Activated T-helper 2 cell treated with anti-CD3 and anti-CD28 coated beads, Interferon-gamma antibody, Interleukin-2, Interleukin-4, amounts not matched to agents 10 μg/mL and 5 μg/mL and 100 μg/mL, durations not matched to agents 14 hours and 24 hours and 36 hours (primary cell): ENCODE data around the gene SLC8A1. TPM values are rescaled to one million over a fixed set of nuclear protein-coding genes. Genes with fewer than 3 reads are reported as not detected.
A peak's percentile ranks its signal among the peaks of the same experiment; 100 is the strongest.

ENCODE experiments used
- DNase-seq: peaks from one replicate; pipeline ENCODE4 v3.0.0; 2021; ENCODE audit warnings: low spot score
- H3K27ac Mint-ChIP-seq: one replicate; pipeline ENCODE4 v1.8.0; 2021; ENCODE audit warnings: mixed read lengths
- H3K27me3 Mint-ChIP-seq: one replicate; pipeline ENCODE4 v1.8.0; 2021; ENCODE audit warnings: low read depth, mixed read lengths
- H3K36me3 Mint-ChIP-seq: one replicate; pipeline ENCODE4 v1.8.0; 2021; ENCODE audit warnings: low read depth, mixed read lengths
- H3K4me1 Mint-ChIP-seq: one replicate; pipeline ENCODE4 v1.8.0; 2021; ENCODE audit warnings: low read depth, mixed read lengths
- H3K4me3 Mint-ChIP-seq: one replicate; pipeline ENCODE4 v1.8.0; 2021; ENCODE audit warnings: low read depth, mild to moderate bottlenecking, moderate library complexity, mixed read lengths
- H3K9me3 Mint-ChIP-seq: one replicate; pipeline ENCODE4 v1.8.0; 2021; ENCODE audit warnings: mixed read lengths
- intact Hi-C: fragments of 100-400 bp; cut with micrococcal nuclease; formaldehyde crosslinking; loops from one replicate; pipeline ENCODE4 v1.15.1; 2023
- total RNA-seq: library from RNA; stranded (reverse); gene quantifications from 2 replicates; pipeline ENCODE4 v1.2.3, GENCODE V29; 2022

Gene SLC8A1
- total RNA-seq, 1 donor from 2014 or later: 5.5 TPM

- H3K4me1 Mint-ChIP-seq: peaks cover 19% of the 10 kb centered on the region
- H3K9me3 Mint-ChIP-seq: no peaks in the 10 kb centered on the region
- H3K4me3 Mint-ChIP-seq: no peak overlapping the region
- intact Hi-C loops: no loop called here
- no peaks in the 10 kb centered on the region for H3K27me3 Mint-ChIP-seq
- H3K27ac Mint-ChIP-seq: no peak overlapping the region
- no peak for DNase-seq
- no peaks in the 10 kb centered on the region for H3K36me3 Mint-ChIP-seq
These were observed 322.2 kb downstream of the SLC8A1 start for GRCh38 chr2:40129725-40130124.

GRCh38 chr2:40128796-40129195, 323.1 kb downstream of the SLC8A1 start:
- no peaks in the 10 kb centered on the region for H3K27me3 Mint-ChIP-seq
- H3K27ac Mint-ChIP-seq: no peak overlapping the region

GRCh38 chr2:40127890-40128557, 323.9 kb downstream of the SLC8A1 start:
- no peaks in the 10 kb centered on the region for H3K9me3 Mint-ChIP-seq
- intact Hi-C loops: loop anchor here (1.0 kb wide), 1 partner anchor 180 kb away; no protein-coding TSS in a partner anchor

More at GRCh38 chr2:40128796-40129195, 323.1 kb downstream of the SLC8A1 start:
- intact Hi-C loops: no loop called here
- DNase-seq: no peak
- no peak overlapping the region for H3K4me3 Mint-ChIP-seq
- H3K36me3 Mint-ChIP-seq: no peaks in the 10 kb centered on the region
- H3K4me1 Mint-ChIP-seq: peaks cover 19% of the 10 kb centered on the region
- no peaks in the 10 kb centered on the region for H3K9me3 Mint-ChIP-seq

GRCh38 chr2:40127146-40127545, 324.7 kb downstream of the SLC8A1 start:
- no peak overlapping the region for H3K4me3 Mint-ChIP-seq
- no peaks in the 10 kb centered on the region for H3K36me3 Mint-ChIP-seq
- H3K9me3 Mint-ChIP-seq: no peaks in the 10 kb centered on the region
- no peak for DNase-seq
- H3K27ac Mint-ChIP-seq: no peak overlapping the region
- H3K4me1 Mint-ChIP-seq: peaks cover 19% of the 10 kb centered on the region
- intact Hi-C loops: loop anchor here (1.0 kb wide), 1 partner anchor 179 kb away; no protein-coding TSS in a partner anchor
- no peaks in the 10 kb centered on the region for H3K27me3 Mint-ChIP-seq

More at GRCh38 chr2:40127890-40128557, 323.9 kb downstream of the SLC8A1 start:
- no peak overlapping the region for H3K27ac Mint-ChIP-seq
- no peaks in the 10 kb centered on the region for H3K36me3 Mint-ChIP-seq
- H3K4me1 Mint-ChIP-seq: peaks cover 19% of the 10 kb centered on the region
- H3K27me3 Mint-ChIP-seq: no peaks in the 10 kb centered on the region
- no peak overlapping the region for H3K4me3 Mint-ChIP-seq
- DNase-seq: no peak

- intact Hi-C loops: no loop called here
- Mint-ChIP-seq H3K4me1 (peaks cover 19% of the 10 kb centered on the region), H3K27me3 (no peaks in the 10 kb centered on the region)
These were observed 325.9 kb downstream of the SLC8A1 start for GRCh38 chr2:40126006-40126405.

GRCh38 chr2:40123746-40124145, 328.1 kb downstream of the SLC8A1 start:
- DNase-seq: no peak
- Mint-ChIP-seq H3K36me3 (no peaks in the 10 kb centered on the region), H3K4me1 (peaks cover 18% of the 10 kb centered on the region), H3K27me3 (no peaks in the 10 kb centered on the region), H3K4me3 (no peak overlapping the region), H3K27ac (no peak overlapping the region), H3K9me3 (no peaks in the 10 kb centered on the region)
- intact Hi-C loops: no loop called here

More at GRCh38 chr2:40126006-40126405, 325.9 kb downstream of the SLC8A1 start:
- no peaks in the 10 kb centered on the region for H3K36me3 Mint-ChIP-seq
- DNase-seq: no peak
- peak overlapping the region; percentile 55 for H3K27ac Mint-ChIP-seq
- no peaks in the 10 kb centered on the region for H3K9me3 Mint-ChIP-seq
- no peak overlapping the region for H3K4me3 Mint-ChIP-seq

- Mint-ChIP-seq H3K9me3 (no peaks in the 10 kb centered on the region), H3K36me3 (no peaks in the 10 kb centered on the region), H3K27me3 (no peaks in the 10 kb centered on the region), H3K27ac (no peak overlapping the region), H3K4me1 (peaks cover 18% of the 10 kb centered on the region), H3K4me3 (no peak overlapping the region)
- intact Hi-C loops: no loop called here
- DNase-seq: no peak
These were observed 328.6 kb downstream of the SLC8A1 start for GRCh38 chr2:40123326-40123725.

GRCh38 chr2:40120957-40121356, 330.9 kb downstream of the SLC8A1 start:
- H3K27ac Mint-ChIP-seq: no peak overlapping the region
- H3K4me1 Mint-ChIP-seq: peaks cover 4% of the 10 kb centered on the region
- H3K27me3 Mint-ChIP-seq: no peaks in the 10 kb centered on the region
- H3K4me3 Mint-ChIP-seq: no peak overlapping the region
- no peaks in the 10 kb centered on the region for H3K9me3 Mint-ChIP-seq
- DNase-seq: no peak
- H3K36me3 Mint-ChIP-seq: peaks cover 2% of the 10 kb centered on the region
- intact Hi-C loops: no loop called here

GRCh38 chr2:40120026-40120425, 331.9 kb downstream of the SLC8A1 start:
- H3K27ac Mint-ChIP-seq: no peak overlapping the region
- peaks cover 2% of the 10 kb centered on the region for H3K4me1 Mint-ChIP-seq
- H3K9me3 Mint-ChIP-seq: no peaks in the 10 kb centered on the region
- intact Hi-C loops: no loop called here
- no peak overlapping the region for H3K4me3 Mint-ChIP-seq
- H3K27me3 Mint-ChIP-seq: no peaks in the 10 kb centered on the region
- H3K36me3 Mint-ChIP-seq: peaks cover 5% of the 10 kb centered on the region
- no peak for DNase-seq

GRCh38 chr2:40118622-40119021, 333.3 kb downstream of the SLC8A1 start:
- intact Hi-C loops: no loop called here

GRCh38 chr2:40115894-40116293, 336.0 kb downstream of the SLC8A1 start:
- Mint-ChIP-seq H3K9me3 (no peaks in the 10 kb centered on the region), H3K27me3 (no peaks in the 10 kb centered on the region), H3K4me1 (peaks cover 2% of the 10 kb centered on the region), H3K4me3 (no peak overlapping the region), H3K27ac (no peak overlapping the region), H3K36me3 (peaks cover 22% of the 10 kb centered on the region)
- no peak for DNase-seq
- intact Hi-C loops: no loop called here

More at GRCh38 chr2:40118622-40119021, 333.3 kb downstream of the SLC8A1 start:
- DNase-seq: no peak
- Mint-ChIP-seq H3K4me3 (no peak overlapping the region), H3K27ac (no peak overlapping the region), H3K27me3 (no peaks in the 10 kb centered on the region), H3K4me1 (peaks cover 2% of the 10 kb centered on the region), H3K36me3 (peaks cover 15% of the 10 kb centered on the region), H3K9me3 (no peaks in the 10 kb centered on the region)

- Mint-ChIP-seq H3K4me1 (peaks cover 2% of the 10 kb centered on the region), H3K9me3 (no peaks in the 10 kb centered on the region), H3K27ac (no peak overlapping the region), H3K4me3 (no peak overlapping the region), H3K36me3 (peaks cover 22% of the 10 kb centered on the region), H3K27me3 (no peaks in the 10 kb centered on the region)
- DNase-seq: no peak
- intact Hi-C loops: no loop called here
These were observed 336.5 kb downstream of the SLC8A1 start for GRCh38 chr2:40115348-40115747.

- intact Hi-C loops: no loop called here
- Mint-ChIP-seq H3K9me3 (no peaks in the 10 kb centered on the region), H3K4me1 (peaks cover 2% of the 10 kb centered on the region), H3K27me3 (no peaks in the 10 kb centered on the region), H3K4me3 (no peak overlapping the region), H3K36me3 (peaks cover 26% of the 10 kb centered on the region), H3K27ac (no peak overlapping the region)
- DNase-seq: no peak
These were observed 337.9 kb downstream of the SLC8A1 start for GRCh38 chr2:40113997-40114396.
